Hepatocyte (in vitro differentiated cells): Measurements from ENCODE around the gene RADIL.

Source experiments
- CTCF ChIP-seq: fragments of 200-600 bp; sonication (generic); IDR thresholded peaks from 2 replicates; pipeline ENCODE4 v1.5.1; 2016; ENCODE audit warnings: antibody characterized with exemption, mild to moderate bottlenecking; ENCODE audit not compliant: poor library complexity
- EZH2 ChIP-seq: fragments of 200-600 bp; sonication (generic); IDR thresholded peaks from 2 replicates; pipeline ENCODE4 v1.6.1; 2016; ENCODE audit warnings: antibody characterized with exemption, mild to moderate bottlenecking, borderline replicate concordance
- EZH2phosphoT487 ChIP-seq: fragments of 200-600 bp; sonication (generic); IDR thresholded peaks from one replicate; pipeline ENCODE4 v1.6.1; 2018; ENCODE audit warnings: antibody characterized with exemption, mild to moderate bottlenecking, low read depth, moderate library complexity; ENCODE audit not compliant: unreplicated experiment, severe bottlenecking

GRCh38 chr7:4775250-4775847 is 108.2 kb downstream of the RADIL start, which contains the start of gene AP5Z1:
- TF ChIP-seq CTCF = no peak
- no peak for TF ChIP-seq EZH2
- TF ChIP-seq EZH2phosphoT487 = no peak
